GM23338 (cell line): ENCODE data around the gene ITGA2. TPM values are rescaled to one million over a fixed set of nuclear protein-coding genes. Genes with fewer than 3 reads are reported as not detected.
"Not testable (repeated sequence)": the region's sequence is repeated elsewhere in the genome, so short reads cannot be mapped to it uniquely, and the experiment has no call there.

Experiments
- ATAC-seq: fragments of 200-7000 bp; cut with Tn5 transposase; 3 replicates; pipeline ENCODE4 v1.9.1; 2020
- DNase-seq: peaks from one replicate; pipeline ENCODE4 v3.0.0-alpha.2; 2015; ENCODE audit warnings: low spot score
- H2AFZ ChIP-seq: fragments of 200-600 bp; sonication (generic); 2 replicates; pipeline ENCODE4 v1.8.0; 2016; ENCODE audit warnings: antibody characterized with exemption, mild to moderate bottlenecking, moderate library complexity
- H3F3A ChIP-seq: fragments of 200-600 bp; sonication (generic); replicated peaks from 2 replicates; pipeline ENCODE4 v1.8.0; 2017; ENCODE audit warnings: antibody characterized with exemption, mixed run types, low read depth
- H3K27ac ChIP-seq: fragments of 200-600 bp; sonication (generic); 2 replicates; pipeline ENCODE4 v1.6.1; 2016; ENCODE audit warnings: low read depth
- H3K27me3 ChIP-seq: fragments of 200-600 bp; sonication (generic); 2 replicates; pipeline ENCODE4 v1.8.0; 2016; ENCODE audit warnings: mild to moderate bottlenecking, mixed run types, moderate library complexity; ENCODE audit not compliant: insufficient read depth
- H3K36me3 ChIP-seq: fragments of 200-600 bp; sonication (generic); 2 replicates; pipeline ENCODE4 v1.8.0; 2016; ENCODE audit warnings: mild to moderate bottlenecking; ENCODE audit not compliant: insufficient read depth
- H3K4me1 ChIP-seq: fragments of 200-600 bp; sonication (generic); 2 replicates; pipeline ENCODE4 v1.8.0; 2016; ENCODE audit warnings: mild to moderate bottlenecking, moderate library complexity; ENCODE audit not compliant: insufficient read depth
- H3K4me2 ChIP-seq: fragments of 200-600 bp; sonication (generic); 2 replicates; pipeline ENCODE4 v1.7.1; 2017; ENCODE audit warnings: mixed run types
- H3K4me3 ChIP-seq: fragments of 200-600 bp; sonication (generic); 2 replicates; pipeline ENCODE4 v1.6.1; 2016; ENCODE audit warnings: mixed run types
- H3K79me2 ChIP-seq: fragments of 200-600 bp; sonication (generic); replicated peaks from 2 replicates; pipeline ENCODE4 v1.8.0; 2017; ENCODE audit warnings: mild to moderate bottlenecking; ENCODE audit not compliant: insufficient read depth
- H3K9me2 ChIP-seq: fragments of 200-600 bp; sonication (generic); 2 replicates; pipeline ENCODE4 v1.8.0; 2017; ENCODE audit not compliant: insufficient read depth
- H4K20me1 ChIP-seq: fragments of 200-600 bp; sonication (generic); replicated peaks from 2 replicates; pipeline ENCODE4 v1.8.0; 2017; ENCODE audit warnings: mild to moderate bottlenecking; ENCODE audit not compliant: insufficient read depth
- H3K27ac Mint-ChIP-seq: 2 replicates; pipeline ENCODE4 v1.8.0; 2020; ENCODE audit warnings: inconsistent platforms, mild to moderate bottlenecking, moderate library complexity, mixed read lengths
- H3K27me3 Mint-ChIP-seq: 3 replicates; pipeline ENCODE4 v1.8.0; 2022; ENCODE audit warnings: low read depth, mild to moderate bottlenecking, moderate library complexity, mixed read lengths, inconsistent platforms; ENCODE audit not compliant: insufficient read depth, poor library complexity
- H3K36me3 Mint-ChIP-seq: 3 replicates; pipeline ENCODE4 v1.8.0; 2021; ENCODE audit warnings: low read depth, mild to moderate bottlenecking, inconsistent platforms, moderate library complexity, mixed read lengths
- H3K4me1 Mint-ChIP-seq: 3 replicates; pipeline ENCODE4 v1.8.0; 2020; ENCODE audit warnings: mild to moderate bottlenecking, inconsistent platforms, mixed read lengths
- H3K4me3 Mint-ChIP-seq: 3 replicates; pipeline ENCODE4 v1.8.0; 2021; ENCODE audit warnings: moderate library complexity, mild to moderate bottlenecking, inconsistent platforms, mixed read lengths
- H3K9me3 Mint-ChIP-seq: 3 replicates; pipeline ENCODE4 v1.8.0; 2020; ENCODE audit warnings: moderate library complexity, mild to moderate bottlenecking, inconsistent platforms, mixed read lengths
- CREB1 ChIP-seq: fragments of 250-450 bp; sonication (Bioruptor Pico); IDR thresholded peaks from 2 replicates; pipeline ENCODE4 v1.5.0; 2020; ENCODE audit warnings: low read depth, mild to moderate bottlenecking, moderate library complexity
- EZH2phosphoT487 ChIP-seq: fragments of 200-600 bp; sonication (generic); IDR thresholded peaks from one replicate; pipeline ENCODE4 v1.8.1; 2018; ENCODE audit warnings: antibody characterized with exemption; ENCODE audit not compliant: unreplicated experiment
- NANOG ChIP-seq: IDR thresholded peaks from 2 replicates; pipeline ENCODE4 v1.6.1; 2016; ENCODE audit warnings: antibody characterized with exemption, borderline replicate concordance
- POLR2AphosphoS5 ChIP-seq: IDR thresholded peaks from 2 replicates; pipeline ENCODE4 v1.6.1; 2016; ENCODE audit warnings: antibody characterized with exemption, low read depth
- STAT1 ChIP-seq: IDR thresholded peaks from one replicate; pipeline ENCODE4 v1.6.1; 2016; ENCODE audit warnings: antibody characterized with exemption; ENCODE audit not compliant: unreplicated experiment
- ZNF114 ChIP-seq: fragments of 250-450 bp; sonication (Bioruptor Pico); IDR thresholded peaks from 2 replicates; pipeline ENCODE4 v1.5.0; 2020; ENCODE audit warnings: mild to moderate bottlenecking, moderate library complexity
- polyA plus RNA-seq: library from polyadenylated mRNA; unstranded; fragments of >200 nt; fragmentation: Nextera tagmentation; extraction: Ambion mirVana; gene quantifications from 2 replicates; pipeline ENCODE4 v1.2.1, GENCODE V29; 2016
- total RNA-seq: library from RNA; depleted of rRNA; stranded (reverse); fragments of >200 nt; shearing (Covaris generic); gene quantifications from 2 replicates; pipeline ENCODE4 v1.2.3, GENCODE V29; 2014
- TF ChIP-seq, protein P1 (sequence below), 2 experiments: fragments of 200-600 bp in 1 of 2; sonication (generic) in 1 of 2; conservative IDR thresholded peaks; 2 replicates each; pipeline versions ENCODE4 v1.5.1 to v1.6.1; 2016 to 2017; ENCODE audit warnings: antibody characterized with exemption in 2 of 2, low read depth in 2 of 2, mild to moderate bottlenecking in 2 of 2, moderate library complexity in 1 of 2
- TF ChIP-seq, protein P2 (sequence below): fragments of 250-450 bp; sonication (Bioruptor Pico); IDR thresholded peaks from 2 replicates; pipeline ENCODE4 v1.5.0; 2020; ENCODE audit warnings: mild to moderate bottlenecking, moderate library complexity

ITGA2 gene
- total and polyA plus RNA-seq, 2 experiments from 2014 or later, result 2.6 to 7.1 TPM

DNA sequence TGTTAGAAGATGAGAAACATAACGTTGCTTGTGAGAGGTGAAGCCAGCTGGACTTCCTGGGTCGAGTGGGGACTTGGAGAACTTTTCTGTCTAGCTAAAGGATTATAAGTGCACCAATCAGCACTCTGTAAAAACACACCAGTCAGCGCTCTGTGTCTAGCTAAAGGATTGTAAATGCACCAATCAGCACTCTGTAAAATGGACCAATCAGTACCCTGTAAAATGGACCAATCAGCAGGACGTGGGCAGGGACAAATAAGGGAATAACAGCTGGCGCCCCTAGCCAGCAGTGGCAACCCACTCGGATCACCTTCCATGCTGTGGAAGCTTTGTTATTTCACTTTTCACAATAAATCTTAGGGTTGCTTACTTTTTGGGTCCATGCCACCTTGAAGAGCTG is 123.2 kb downstream of the ITGA2 start:
- H3K4me1 Mint-ChIP-seq, result peaks cover 12% of the 10 kb centered on the region
- not testable (repeated sequence) for H2AFZ ChIP-seq, H4K20me1 ChIP-seq, H3K4me3 ChIP-seq, H3K79me2 ChIP-seq, H3K9me2 ChIP-seq, H3K27me3 Mint-ChIP-seq, H3K9me3 Mint-ChIP-seq, H3K36me3 ChIP-seq, H3K4me1 ChIP-seq, DNase-seq, H3K36me3 Mint-ChIP-seq, H3K27ac ChIP-seq, ATAC-seq, H3K4me3 Mint-ChIP-seq, H3F3A ChIP-seq, H3K27ac Mint-ChIP-seq, H3K27me3 ChIP-seq, H3K4me2 ChIP-seq

DNA sequence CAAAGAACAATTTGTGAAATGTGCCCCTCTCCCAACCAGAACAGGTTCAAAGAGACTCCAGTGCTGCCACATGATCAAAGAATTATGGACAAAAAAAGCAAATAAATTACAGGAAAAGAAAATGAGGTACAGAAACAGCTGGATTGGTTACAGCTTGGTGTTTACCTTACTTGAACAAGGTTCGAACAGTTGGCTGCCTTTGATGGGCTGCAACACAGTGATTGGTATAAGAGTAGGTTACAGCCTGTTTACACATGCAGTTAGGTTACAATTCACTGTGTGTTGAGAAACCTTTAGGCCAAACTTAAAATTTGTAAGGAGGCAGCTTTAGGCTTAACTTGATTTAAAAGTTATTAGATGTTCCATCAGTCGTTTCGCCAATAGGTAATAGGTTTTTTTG is 123.8 kb downstream of the ITGA2 start:
- no peaks in the 10 kb centered on the region for H3K27me3 ChIP-seq
- peaks cover 2% of the 10 kb centered on the region for H3K27me3 Mint-ChIP-seq
- ATAC-seq, result no peak

More for the DNA sequence above, 123.8 kb downstream of the ITGA2 start:
- Mint-ChIP-seq H3K36me3 (peaks cover 4% of the 10 kb centered on the region; the same call in 2 of the 3 replicates), H3K4me1 (peaks cover 12% of the 10 kb centered on the region), H3K9me3 (no peaks in the 10 kb centered on the region), H3K4me3 (no peak overlapping the region), H3K27ac (no peak overlapping the region)
- no peaks in the 10 kb centered on the region for H4K20me1 ChIP-seq
- H3K4me3 ChIP-seq, result no peak overlapping the region
- H3K9me2 ChIP-seq, result no peaks in the 10 kb centered on the region
- H3K79me2 ChIP-seq, result no peaks in the 10 kb centered on the region
- TF ChIP-seq, protein P1, sequence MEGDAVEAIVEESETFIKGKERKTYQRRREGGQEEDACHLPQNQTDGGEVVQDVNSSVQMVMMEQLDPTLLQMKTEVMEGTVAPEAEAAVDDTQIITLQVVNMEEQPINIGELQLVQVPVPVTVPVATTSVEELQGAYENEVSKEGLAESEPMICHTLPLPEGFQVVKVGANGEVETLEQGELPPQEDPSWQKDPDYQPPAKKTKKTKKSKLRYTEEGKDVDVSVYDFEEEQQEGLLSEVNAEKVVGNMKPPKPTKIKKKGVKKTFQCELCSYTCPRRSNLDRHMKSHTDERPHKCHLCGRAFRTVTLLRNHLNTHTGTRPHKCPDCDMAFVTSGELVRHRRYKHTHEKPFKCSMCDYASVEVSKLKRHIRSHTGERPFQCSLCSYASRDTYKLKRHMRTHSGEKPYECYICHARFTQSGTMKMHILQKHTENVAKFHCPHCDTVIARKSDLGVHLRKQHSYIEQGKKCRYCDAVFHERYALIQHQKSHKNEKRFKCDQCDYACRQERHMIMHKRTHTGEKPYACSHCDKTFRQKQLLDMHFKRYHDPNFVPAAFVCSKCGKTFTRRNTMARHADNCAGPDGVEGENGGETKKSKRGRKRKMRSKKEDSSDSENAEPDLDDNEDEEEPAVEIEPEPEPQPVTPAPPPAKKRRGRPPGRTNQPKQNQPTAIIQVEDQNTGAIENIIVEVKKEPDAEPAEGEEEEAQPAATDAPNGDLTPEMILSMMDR (conservative IDR thresholded peaks at IDR 0.05; ENCODE audit: low read depth in 2 of 2), result no peak
- TF ChIP-seq ZNF114 (CRISPR knock-in tag), result no peak
- TF ChIP-seq NANOG, result no peak
- TF ChIP-seq CREB1 (CRISPR knock-in tag), result no peak
- no peak for TF ChIP-seq EZH2phosphoT487
- no peak for TF ChIP-seq POLR2AphosphoS5
- no peak for TF ChIP-seq STAT1
- TF ChIP-seq, protein P2, sequence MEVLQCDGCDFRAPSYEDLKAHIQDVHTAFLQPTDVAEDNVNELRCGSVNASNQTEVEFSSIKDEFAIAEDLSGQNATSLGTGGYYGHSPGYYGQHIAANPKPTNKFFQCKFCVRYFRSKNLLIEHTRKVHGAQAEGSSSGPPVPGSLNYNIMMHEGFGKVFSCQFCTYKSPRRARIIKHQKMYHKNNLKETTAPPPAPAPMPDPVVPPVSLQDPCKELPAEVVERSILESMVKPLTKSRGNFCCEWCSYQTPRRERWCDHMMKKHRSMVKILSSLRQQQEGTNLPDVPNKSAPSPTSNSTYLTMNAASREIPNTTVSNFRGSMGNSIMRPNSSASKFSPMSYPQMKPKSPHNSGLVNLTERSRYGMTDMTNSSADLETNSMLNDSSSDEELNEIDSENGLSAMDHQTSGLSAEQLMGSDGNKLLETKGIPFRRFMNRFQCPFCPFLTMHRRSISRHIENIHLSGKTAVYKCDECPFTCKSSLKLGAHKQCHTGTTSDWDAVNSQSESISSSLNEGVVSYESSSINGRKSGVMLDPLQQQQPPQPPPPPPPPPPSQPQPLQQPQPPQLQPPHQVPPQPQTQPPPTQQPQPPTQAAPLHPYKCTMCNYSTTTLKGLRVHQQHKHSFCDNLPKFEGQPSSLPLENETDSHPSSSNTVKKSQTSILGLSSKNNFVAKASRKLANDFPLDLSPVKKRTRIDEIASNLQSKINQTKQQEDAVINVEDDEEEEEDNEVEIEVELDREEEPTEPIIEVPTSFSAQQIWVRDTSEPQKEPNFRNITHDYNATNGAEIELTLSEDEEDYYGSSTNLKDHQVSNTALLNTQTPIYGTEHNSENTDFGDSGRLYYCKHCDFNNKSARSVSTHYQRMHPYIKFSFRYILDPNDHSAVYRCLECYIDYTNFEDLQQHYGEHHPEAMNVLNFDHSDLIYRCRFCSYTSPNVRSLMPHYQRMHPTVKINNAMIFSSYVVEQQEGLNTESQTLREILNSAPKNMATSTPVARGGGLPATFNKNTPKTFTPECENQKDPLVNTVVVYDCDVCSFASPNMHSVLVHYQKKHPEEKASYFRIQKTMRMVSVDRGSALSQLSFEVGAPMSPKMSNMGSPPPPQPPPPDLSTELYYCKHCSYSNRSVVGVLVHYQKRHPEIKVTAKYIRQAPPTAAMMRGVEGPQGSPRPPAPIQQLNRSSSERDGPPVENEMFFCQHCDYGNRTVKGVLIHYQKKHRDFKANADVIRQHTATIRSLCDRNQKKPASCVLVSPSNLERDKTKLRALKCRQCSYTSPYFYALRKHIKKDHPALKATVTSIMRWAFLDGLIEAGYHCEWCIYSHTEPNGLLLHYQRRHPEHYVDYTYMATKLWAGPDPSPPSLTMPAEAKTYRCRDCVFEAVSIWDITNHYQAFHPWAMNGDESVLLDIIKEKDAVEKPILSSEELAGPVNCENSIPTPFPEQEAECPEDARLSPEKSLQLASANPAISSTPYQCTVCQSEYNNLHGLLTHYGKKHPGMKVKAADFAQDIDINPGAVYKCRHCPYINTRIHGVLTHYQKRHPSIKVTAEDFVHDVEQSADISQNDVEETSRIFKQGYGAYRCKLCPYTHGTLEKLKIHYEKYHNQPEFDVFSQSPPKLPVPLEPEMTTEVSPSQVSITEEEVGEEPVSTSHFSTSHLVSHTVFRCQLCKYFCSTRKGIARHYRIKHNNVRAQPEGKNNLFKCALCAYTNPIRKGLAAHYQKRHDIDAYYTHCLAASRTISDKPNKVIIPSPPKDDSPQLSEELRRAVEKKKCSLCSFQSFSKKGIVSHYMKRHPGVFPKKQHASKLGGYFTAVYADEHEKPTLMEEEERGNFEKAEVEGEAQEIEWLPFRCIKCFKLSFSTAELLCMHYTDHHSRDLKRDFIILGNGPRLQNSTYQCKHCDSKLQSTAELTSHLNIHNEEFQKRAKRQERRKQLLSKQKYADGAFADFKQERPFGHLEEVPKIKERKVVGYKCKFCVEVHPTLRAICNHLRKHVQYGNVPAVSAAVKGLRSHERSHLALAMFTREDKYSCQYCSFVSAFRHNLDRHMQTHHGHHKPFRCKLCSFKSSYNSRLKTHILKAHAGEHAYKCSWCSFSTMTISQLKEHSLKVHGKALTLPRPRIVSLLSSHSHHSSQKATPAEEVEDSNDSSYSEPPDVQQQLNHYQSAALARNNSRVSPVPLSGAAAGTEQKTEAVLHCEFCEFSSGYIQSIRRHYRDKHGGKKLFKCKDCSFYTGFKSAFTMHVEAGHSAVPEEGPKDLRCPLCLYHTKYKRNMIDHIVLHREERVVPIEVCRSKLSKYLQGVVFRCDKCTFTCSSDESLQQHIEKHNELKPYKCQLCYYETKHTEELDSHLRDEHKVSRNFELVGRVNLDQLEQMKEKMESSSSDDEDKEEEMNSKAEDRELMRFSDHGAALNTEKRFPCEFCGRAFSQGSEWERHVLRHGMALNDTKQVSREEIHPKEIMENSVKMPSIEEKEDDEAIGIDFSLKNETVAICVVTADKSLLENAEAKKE (CRISPR knock-in tag), result no peak
- H3K36me3 ChIP-seq, result no peaks in the 10 kb centered on the region
- DNase-seq, result no peak
- H3K4me1 ChIP-seq, result peaks cover 10% of the 10 kb centered on the region
- no peak overlapping the region for H3K27ac ChIP-seq
- H3F3A ChIP-seq, result no peaks in the 10 kb centered on the region; the same call in 1 of the 2 replicates
- no peak overlapping the region for H3K4me2 ChIP-seq
- no peak overlapping the region for H2AFZ ChIP-seq
